ENCODE data around the gene ATG9B.

DNA sequence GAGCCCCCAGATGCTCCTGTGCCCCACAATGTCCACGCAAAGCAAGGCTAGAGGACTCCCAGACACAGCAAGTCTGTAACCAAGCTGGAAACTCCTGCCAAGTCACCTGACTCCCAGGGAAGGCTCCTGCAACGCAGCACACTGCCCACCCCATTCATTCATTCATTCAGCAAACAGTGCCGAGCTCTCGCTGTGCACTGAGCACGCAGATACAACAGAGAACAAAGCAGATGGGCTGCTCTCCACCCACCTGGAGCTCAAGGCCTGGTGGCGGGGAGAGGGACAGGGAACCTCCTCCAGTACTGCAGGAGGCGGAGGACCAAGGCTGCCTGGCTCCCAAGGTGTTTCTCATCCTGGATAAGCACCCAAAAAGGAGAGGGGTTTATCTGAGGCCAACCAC lies 54.8 kb downstream of the ATG9B start:
- TF ChIP-seq, protein P1, sequence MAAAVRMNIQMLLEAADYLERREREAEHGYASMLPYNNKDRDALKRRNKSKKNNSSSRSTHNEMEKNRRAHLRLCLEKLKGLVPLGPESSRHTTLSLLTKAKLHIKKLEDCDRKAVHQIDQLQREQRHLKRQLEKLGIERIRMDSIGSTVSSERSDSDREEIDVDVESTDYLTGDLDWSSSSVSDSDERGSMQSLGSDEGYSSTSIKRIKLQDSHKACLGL (CRISPR knock-in tag; IDR thresholded peaks at IDR 0.05; ENCODE audit: borderline replicate concordance, poor library complexity, severe bottlenecking): no peak
- TF ChIP-seq TAF1 (IDR thresholded peaks at IDR 0.05; ENCODE audit: control insufficient read depth, extremely low read depth, insufficient read depth, low read length, severe bottlenecking): no peak
- TF ChIP-seq RBM39 (optimal IDR thresholded peaks at IDR 0.05; ENCODE audit: low read depth, low read length): no peak
- TF ChIP-seq, protein P2, sequence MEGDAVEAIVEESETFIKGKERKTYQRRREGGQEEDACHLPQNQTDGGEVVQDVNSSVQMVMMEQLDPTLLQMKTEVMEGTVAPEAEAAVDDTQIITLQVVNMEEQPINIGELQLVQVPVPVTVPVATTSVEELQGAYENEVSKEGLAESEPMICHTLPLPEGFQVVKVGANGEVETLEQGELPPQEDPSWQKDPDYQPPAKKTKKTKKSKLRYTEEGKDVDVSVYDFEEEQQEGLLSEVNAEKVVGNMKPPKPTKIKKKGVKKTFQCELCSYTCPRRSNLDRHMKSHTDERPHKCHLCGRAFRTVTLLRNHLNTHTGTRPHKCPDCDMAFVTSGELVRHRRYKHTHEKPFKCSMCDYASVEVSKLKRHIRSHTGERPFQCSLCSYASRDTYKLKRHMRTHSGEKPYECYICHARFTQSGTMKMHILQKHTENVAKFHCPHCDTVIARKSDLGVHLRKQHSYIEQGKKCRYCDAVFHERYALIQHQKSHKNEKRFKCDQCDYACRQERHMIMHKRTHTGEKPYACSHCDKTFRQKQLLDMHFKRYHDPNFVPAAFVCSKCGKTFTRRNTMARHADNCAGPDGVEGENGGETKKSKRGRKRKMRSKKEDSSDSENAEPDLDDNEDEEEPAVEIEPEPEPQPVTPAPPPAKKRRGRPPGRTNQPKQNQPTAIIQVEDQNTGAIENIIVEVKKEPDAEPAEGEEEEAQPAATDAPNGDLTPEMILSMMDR (IDR thresholded peaks at IDR 0.05 in 2 of 3, conservative IDR thresholded peaks at IDR 0.05 in 1 of 3; ENCODE audit: insufficient read depth in 2 of 3, low read depth in 1 of 3, low read length in 3 of 3): no peak
- TF ChIP-seq CREM (IDR thresholded peaks at IDR 0.05; ENCODE audit: low read depth): no peak
- TF ChIP-seq, protein P3, sequence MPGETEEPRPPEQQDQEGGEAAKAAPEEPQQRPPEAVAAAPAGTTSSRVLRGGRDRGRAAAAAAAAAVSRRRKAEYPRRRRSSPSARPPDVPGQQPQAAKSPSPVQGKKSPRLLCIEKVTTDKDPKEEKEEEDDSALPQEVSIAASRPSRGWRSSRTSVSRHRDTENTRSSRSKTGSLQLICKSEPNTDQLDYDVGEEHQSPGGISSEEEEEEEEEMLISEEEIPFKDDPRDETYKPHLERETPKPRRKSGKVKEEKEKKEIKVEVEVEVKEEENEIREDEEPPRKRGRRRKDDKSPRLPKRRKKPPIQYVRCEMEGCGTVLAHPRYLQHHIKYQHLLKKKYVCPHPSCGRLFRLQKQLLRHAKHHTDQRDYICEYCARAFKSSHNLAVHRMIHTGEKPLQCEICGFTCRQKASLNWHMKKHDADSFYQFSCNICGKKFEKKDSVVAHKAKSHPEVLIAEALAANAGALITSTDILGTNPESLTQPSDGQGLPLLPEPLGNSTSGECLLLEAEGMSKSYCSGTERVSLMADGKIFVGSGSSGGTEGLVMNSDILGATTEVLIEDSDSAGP (CRISPR knock-in tag; IDR thresholded peaks at IDR 0.05): no peak
- TF ChIP-seq ETV6 (IDR thresholded peaks at IDR 0.05; ENCODE audit: borderline replicate concordance in 1 of 2, low read depth in 2 of 2, low read length in 1 of 2): no peak
- no peak for TF ChIP-seq ETV6 (CRISPR knock-in tag; IDR thresholded peaks at IDR 0.05; ENCODE audit: borderline replicate concordance)
